Type B pancreatic cell (in vitro differentiated cells): ENCODE results near the gene TOMM34. TPM values are rescaled to one million over a fixed set of nuclear protein-coding genes. Genes with fewer than 3 reads are reported as not detected.

ENCODE experiments used
- DNase-seq: peaks from one replicate; pipeline ENCODE4 v3.0.0; 2021; ENCODE audit warnings: mixed read lengths; ENCODE audit not compliant: unreplicated experiment; ENCODE audit errors: extremely low spot score
- H3K27ac Mint-ChIP-seq: 2 replicates; pipeline ENCODE4 v1.8.0; 2021; ENCODE audit warnings: mild to moderate bottlenecking, mixed read lengths
- H3K27me3 Mint-ChIP-seq: 2 replicates; pipeline ENCODE4 v1.8.0; 2021; ENCODE audit warnings: mixed read lengths
- H3K36me3 Mint-ChIP-seq: 2 replicates; pipeline ENCODE4 v1.8.0; 2021; ENCODE audit warnings: mixed read lengths
- H3K4me1 Mint-ChIP-seq: one replicate; pipeline ENCODE4 v1.8.0; 2021; ENCODE audit warnings: mixed read lengths; ENCODE audit not compliant: unreplicated experiment
- H3K4me3 Mint-ChIP-seq: 2 replicates; pipeline ENCODE4 v1.8.0; 2021; ENCODE audit warnings: mild to moderate bottlenecking, mixed read lengths
- H3K9me3 Mint-ChIP-seq: 2 replicates; pipeline ENCODE4 v1.8.0; 2021; ENCODE audit warnings: mixed read lengths
- total RNA-seq: library from RNA; stranded (reverse); gene quantifications from 2 replicates; pipeline ENCODE4 v1.2.1, GENCODE V29; 2021; ENCODE audit warnings: low replicate concordance
- TF ChIP-seq, protein P1 (sequence below): fragments of 200-600 bp; sonication (generic); conservative IDR thresholded peaks from 2 replicates; pipeline ENCODE4 v1.5.0; 2021; ENCODE audit warnings: antibody characterized with exemption, mild to moderate bottlenecking

TOMM34 gene
- total RNA-seq, 1 donor from 2014 or later: 42.8 TPM

GRCh38 chr20:44900231-44900854 lies 59.9 kb downstream of the TOMM34 start:
- Mint-ChIP-seq H3K9me3 (no peaks in the 10 kb centered on the region), H3K36me3 (peaks cover 16% of the 10 kb centered on the region), H3K27ac (peak overlapping the region; percentile 60), H3K27me3 (no peaks in the 10 kb centered on the region), H3K4me1 (peaks cover 11% of the 10 kb centered on the region), H3K4me3 (no peak overlapping the region)
- TF ChIP-seq, protein P1, sequence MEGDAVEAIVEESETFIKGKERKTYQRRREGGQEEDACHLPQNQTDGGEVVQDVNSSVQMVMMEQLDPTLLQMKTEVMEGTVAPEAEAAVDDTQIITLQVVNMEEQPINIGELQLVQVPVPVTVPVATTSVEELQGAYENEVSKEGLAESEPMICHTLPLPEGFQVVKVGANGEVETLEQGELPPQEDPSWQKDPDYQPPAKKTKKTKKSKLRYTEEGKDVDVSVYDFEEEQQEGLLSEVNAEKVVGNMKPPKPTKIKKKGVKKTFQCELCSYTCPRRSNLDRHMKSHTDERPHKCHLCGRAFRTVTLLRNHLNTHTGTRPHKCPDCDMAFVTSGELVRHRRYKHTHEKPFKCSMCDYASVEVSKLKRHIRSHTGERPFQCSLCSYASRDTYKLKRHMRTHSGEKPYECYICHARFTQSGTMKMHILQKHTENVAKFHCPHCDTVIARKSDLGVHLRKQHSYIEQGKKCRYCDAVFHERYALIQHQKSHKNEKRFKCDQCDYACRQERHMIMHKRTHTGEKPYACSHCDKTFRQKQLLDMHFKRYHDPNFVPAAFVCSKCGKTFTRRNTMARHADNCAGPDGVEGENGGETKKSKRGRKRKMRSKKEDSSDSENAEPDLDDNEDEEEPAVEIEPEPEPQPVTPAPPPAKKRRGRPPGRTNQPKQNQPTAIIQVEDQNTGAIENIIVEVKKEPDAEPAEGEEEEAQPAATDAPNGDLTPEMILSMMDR: no peak
- DNase-seq: no peak

- peaks cover 22% of the 10 kb centered on the region for H3K36me3 Mint-ChIP-seq
- no peak for DNase-seq
These were observed 63.1 kb downstream of the TOMM34 start for GRCh38 chr20:44897133-44897532.

GRCh38 chr20:44896583-44896982 lies 63.6 kb downstream of the TOMM34 start:
- peaks cover 22% of the 10 kb centered on the region for H3K4me1 Mint-ChIP-seq
- H3K36me3 Mint-ChIP-seq: peaks cover 22% of the 10 kb centered on the region
- no peak overlapping the region for H3K4me3 Mint-ChIP-seq
- H3K27ac Mint-ChIP-seq: no peak overlapping the region
- H3K9me3 Mint-ChIP-seq: no peaks in the 10 kb centered on the region
- DNase-seq: no peak
- TF ChIP-seq, protein P1: no peak
- no peaks in the 10 kb centered on the region for H3K27me3 Mint-ChIP-seq

More at GRCh38 chr20:44897133-44897532, 63.1 kb downstream of the TOMM34 start:
- H3K4me3 Mint-ChIP-seq: no peak overlapping the region
- H3K27ac Mint-ChIP-seq: no peak overlapping the region
- H3K27me3 Mint-ChIP-seq: no peaks in the 10 kb centered on the region
- H3K4me1 Mint-ChIP-seq: peaks cover 19% of the 10 kb centered on the region
- TF ChIP-seq, protein P1: no peak
- H3K9me3 Mint-ChIP-seq: no peaks in the 10 kb centered on the region

GRCh38 chr20:44894959-44895358 lies 65.2 kb downstream of the TOMM34 start:
- TF ChIP-seq, protein P1: no peak
- no peaks in the 10 kb centered on the region for H3K27me3 Mint-ChIP-seq
- H3K4me3 Mint-ChIP-seq: no peak overlapping the region
- no peaks in the 10 kb centered on the region for H3K9me3 Mint-ChIP-seq
- H3K36me3 Mint-ChIP-seq: peaks cover 18% of the 10 kb centered on the region
- H3K4me1 Mint-ChIP-seq: peaks cover 16% of the 10 kb centered on the region
- DNase-seq: no peak
- no peak overlapping the region for H3K27ac Mint-ChIP-seq

Other genes starting within 250 kb of the TOMM34 start
- gene CCN5, start 245.0 kb downstream of the TOMM34 start, total RNA-seq: not detected in 2 replicates
- 0.31 and 0.36 TPM in 2 replicates for gene KCNK15, start 214.5 kb downstream of the TOMM34 start, total RNA-seq
- gene RIMS4, start 149.9 kb downstream of the TOMM34 start, total RNA-seq: 3.6 and 7.5 TPM in 2 replicates
- 153 and 183 TPM in 2 replicates for gene YWHAB, start 74.7 kb downstream of the TOMM34 start, total RNA-seq
- 57.4 and 83.4 TPM in 2 replicates for gene PABPC1L, start 50.3 kb downstream of the TOMM34 start, total RNA-seq
- gene STK4, start 6.1 kb upstream of the TOMM34 start, total RNA-seq: 28.3 and 32.6 TPM in 2 replicates
- gene KCNS1, start 140.7 kb upstream of the TOMM34 start, total RNA-seq: 2.2 and 3.5 TPM in 2 replicates
- gene WFDC5, start 154.8 kb upstream of the TOMM34 start, total RNA-seq: 0.41 and 0.74 TPM in 2 replicates
- gene WFDC12, start 164.1 kb upstream of the TOMM34 start, total RNA-seq: not detected in 2 replicates
- gene PI3, start 214.5 kb upstream of the TOMM34 start, total RNA-seq: 3.7 and 6.9 TPM in 2 replicates
- gene SEMG1, start 246.6 kb upstream of the TOMM34 start, total RNA-seq: not detected in 2 replicates